ENCODE results near the gene ABCB11.
"Not testable (repeated sequence)": the region's sequence is repeated elsewhere in the genome, so short reads cannot be mapped to it uniquely, and the experiment has no call there.

GRCh38 chr2:168870824-168871223 is 160.3 kb downstream of the ABCB11 start:
- TF ChIP-seq ARNT (IDR thresholded peaks at IDR 0.05); ELF4 (IDR thresholded peaks at IDR 0.05); FOXM1 (IDR thresholded peaks at IDR 0.05; ENCODE audit: borderline replicate concordance); HDGF (IDR thresholded peaks at IDR 0.05; ENCODE audit: borderline replicate concordance); CTBP1 (IDR thresholded peaks at IDR 0.05; ENCODE audit: borderline replicate concordance); ZNF384 (IDR thresholded peaks at IDR 0.05); FOXK2 (IDR thresholded peaks at IDR 0.05); BHLHE40 (IDR thresholded peaks at IDR 0.05; ENCODE audit: borderline replicate concordance): not testable (repeated sequence)

Data from HEK293T (cell line).